KMS-11 (cell line): ENCODE measurements around the gene APBA2.

Experiments
- H2AFZ ChIP-seq: fragments of 200-600 bp; sonication (generic); 2 replicates; pipeline ENCODE4 v1.6.1; 2016; ENCODE audit warnings: antibody characterized with exemption, mixed run types, low read depth
- H3K27ac ChIP-seq: fragments of 200-600 bp; sonication (generic); 2 replicates; pipeline ENCODE4 v1.6.1; 2016; ENCODE audit warnings: mild to moderate bottlenecking, mixed run types
- H3K27me3 ChIP-seq: fragments of 200-600 bp; sonication (generic); 2 replicates; pipeline ENCODE4 v1.6.1; 2017; ENCODE audit warnings: mild to moderate bottlenecking, low read depth, mixed run types, moderate library complexity; ENCODE audit not compliant: insufficient read depth
- H3K36me3 ChIP-seq: fragments of 200-600 bp; sonication (generic); 2 replicates; pipeline ENCODE4 v1.6.1; 2017; ENCODE audit warnings: mild to moderate bottlenecking, mixed run types; ENCODE audit not compliant: insufficient read depth
- H3K4me1 ChIP-seq: fragments of 200-600 bp; sonication (generic); 2 replicates; pipeline ENCODE4 v1.6.1; 2016; ENCODE audit warnings: mild to moderate bottlenecking, low read depth, mixed run types; ENCODE audit not compliant: poor library complexity, severe bottlenecking
- H3K4me2 ChIP-seq: fragments of 200-600 bp; sonication (generic); 2 replicates; pipeline ENCODE4 v1.7.0; 2016; ENCODE audit warnings: mild to moderate bottlenecking, mixed run types
- H3K4me3 ChIP-seq: fragments of 200-600 bp; sonication (generic); IDR thresholded peaks from 2 replicates; pipeline ENCODE4 v1.6.1; 2017; ENCODE audit warnings: low read depth, low read length, mixed read lengths; ENCODE audit not compliant: insufficient read depth
- H3K79me2 ChIP-seq: fragments of 200-600 bp; sonication (generic); 2 replicates; pipeline ENCODE4 v1.6.1; 2016; ENCODE audit warnings: low read depth, mixed run types; ENCODE audit not compliant: insufficient read depth
- H3K9ac ChIP-seq: fragments of 200-600 bp; sonication (generic); 2 replicates; pipeline ENCODE4 v1.6.1; 2016; ENCODE audit warnings: mild to moderate bottlenecking, mixed run types
- H4K20me1 ChIP-seq: fragments of 200-600 bp; sonication (generic); 2 replicates; pipeline ENCODE4 v1.6.1; 2016; ENCODE audit warnings: mild to moderate bottlenecking, mixed run types; ENCODE audit not compliant: insufficient read depth
- TF ChIP-seq, protein P1 (sequence below): fragments of 200-600 bp; sonication (generic); conservative IDR thresholded peaks from 2 replicates; pipeline ENCODE4 v1.6.1; 2017; ENCODE audit warnings: low read depth, mild to moderate bottlenecking, antibody characterized with exemption, low read length, moderate library complexity, mixed read lengths

APBA2 gene

GRCh38 chr15:29133791-29134190 lies 248.0 kb downstream of the APBA2 start:
- Histone ChIP-seq H3K36me3 (no peaks in the 10 kb centered on the region), H2AFZ (no peak overlapping the region), H3K4me3 (no peak overlapping the region), H4K20me1 (no peaks in the 10 kb centered on the region), H3K27me3 (no peaks in the 10 kb centered on the region), H3K79me2 (no peaks in the 10 kb centered on the region), H3K9ac (no peak overlapping the region), H3K27ac (no peak overlapping the region), H3K4me1 (no peaks in the 10 kb centered on the region), H3K4me2 (no peak overlapping the region)
- TF ChIP-seq, protein P1, sequence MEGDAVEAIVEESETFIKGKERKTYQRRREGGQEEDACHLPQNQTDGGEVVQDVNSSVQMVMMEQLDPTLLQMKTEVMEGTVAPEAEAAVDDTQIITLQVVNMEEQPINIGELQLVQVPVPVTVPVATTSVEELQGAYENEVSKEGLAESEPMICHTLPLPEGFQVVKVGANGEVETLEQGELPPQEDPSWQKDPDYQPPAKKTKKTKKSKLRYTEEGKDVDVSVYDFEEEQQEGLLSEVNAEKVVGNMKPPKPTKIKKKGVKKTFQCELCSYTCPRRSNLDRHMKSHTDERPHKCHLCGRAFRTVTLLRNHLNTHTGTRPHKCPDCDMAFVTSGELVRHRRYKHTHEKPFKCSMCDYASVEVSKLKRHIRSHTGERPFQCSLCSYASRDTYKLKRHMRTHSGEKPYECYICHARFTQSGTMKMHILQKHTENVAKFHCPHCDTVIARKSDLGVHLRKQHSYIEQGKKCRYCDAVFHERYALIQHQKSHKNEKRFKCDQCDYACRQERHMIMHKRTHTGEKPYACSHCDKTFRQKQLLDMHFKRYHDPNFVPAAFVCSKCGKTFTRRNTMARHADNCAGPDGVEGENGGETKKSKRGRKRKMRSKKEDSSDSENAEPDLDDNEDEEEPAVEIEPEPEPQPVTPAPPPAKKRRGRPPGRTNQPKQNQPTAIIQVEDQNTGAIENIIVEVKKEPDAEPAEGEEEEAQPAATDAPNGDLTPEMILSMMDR, result no peak

DNA sequence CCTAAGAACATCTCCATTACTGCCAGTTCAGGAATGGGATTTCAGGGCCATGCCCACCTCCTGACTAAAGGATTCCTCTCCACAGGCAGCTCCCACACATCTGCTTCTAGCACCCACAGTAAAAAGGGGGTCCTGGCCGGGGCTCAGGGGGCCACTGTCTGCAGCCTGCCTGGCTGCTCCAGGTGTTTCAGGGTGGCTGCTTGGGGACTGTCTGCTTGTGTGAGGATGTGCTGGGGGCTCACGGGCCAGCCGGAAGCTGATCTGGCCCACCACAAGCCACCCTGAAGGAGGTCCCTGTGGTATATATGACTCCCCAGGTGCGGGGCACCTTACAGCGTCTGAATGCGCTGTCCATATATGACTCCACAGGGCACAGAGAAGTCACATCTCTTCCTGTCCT lies 248.5 kb downstream of the APBA2 start:
- Histone ChIP-seq H2AFZ (no peak overlapping the region), H3K27me3 (no peaks in the 10 kb centered on the region), H3K4me3 (no peak overlapping the region), H3K79me2 (no peaks in the 10 kb centered on the region), H4K20me1 (no peaks in the 10 kb centered on the region), H3K9ac (no peak overlapping the region), H3K4me1 (no peaks in the 10 kb centered on the region), H3K27ac (no peak overlapping the region), H3K4me2 (no peak overlapping the region), H3K36me3 (no peaks in the 10 kb centered on the region)
- TF ChIP-seq, protein P1, result no peak

GRCh38 chr15:29134641-29135308 lies 249.0 kb downstream of the APBA2 start:
- Histone ChIP-seq H3K4me2 (no peak overlapping the region), H3K27me3 (no peaks in the 10 kb centered on the region), H3K4me1 (no peaks in the 10 kb centered on the region), H3K27ac (no peak overlapping the region), H2AFZ (no peak overlapping the region), H4K20me1 (no peaks in the 10 kb centered on the region), H3K79me2 (no peaks in the 10 kb centered on the region), H3K36me3 (no peaks in the 10 kb centered on the region), H3K9ac (no peak overlapping the region), H3K4me3 (no peak overlapping the region)
- TF ChIP-seq, protein P1, result no peak

GRCh38 chr15:29135309-29135657 lies 249.5 kb downstream of the APBA2 start:
- Histone ChIP-seq H3K4me3 (no peak overlapping the region), H3K27me3 (no peaks in the 10 kb centered on the region), H3K79me2 (no peaks in the 10 kb centered on the region), H3K27ac (no peak overlapping the region), H3K4me2 (no peak overlapping the region), H2AFZ (no peak overlapping the region), H3K4me1 (no peaks in the 10 kb centered on the region), H3K9ac (no peak overlapping the region), H3K36me3 (no peaks in the 10 kb centered on the region), H4K20me1 (no peaks in the 10 kb centered on the region)
- TF ChIP-seq, protein P1, result no peak
